ENCODE measurements around the gene DUSP18.

DNA sequence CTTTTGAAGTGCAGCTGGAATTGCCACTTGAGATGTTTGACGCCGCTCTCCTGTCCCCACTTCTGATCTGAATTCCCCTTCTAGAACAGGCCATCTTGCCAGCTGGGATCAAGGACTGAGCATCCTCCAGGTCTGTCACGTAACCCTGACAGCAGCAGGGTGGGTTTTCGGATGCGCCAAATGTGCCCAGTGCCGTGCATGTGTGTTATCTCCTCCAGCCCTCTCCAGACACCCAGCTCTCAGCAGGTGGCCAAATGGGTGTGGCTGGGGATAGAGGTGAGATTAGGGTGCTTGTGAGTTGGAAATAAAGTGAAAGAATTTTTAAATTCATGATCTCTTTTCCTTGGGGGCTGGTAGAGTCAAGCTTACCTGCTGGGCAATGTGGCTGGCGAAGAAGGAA is 30.3 kb upstream of the DUSP18 start:
- TF ChIP-seq, protein P1, sequence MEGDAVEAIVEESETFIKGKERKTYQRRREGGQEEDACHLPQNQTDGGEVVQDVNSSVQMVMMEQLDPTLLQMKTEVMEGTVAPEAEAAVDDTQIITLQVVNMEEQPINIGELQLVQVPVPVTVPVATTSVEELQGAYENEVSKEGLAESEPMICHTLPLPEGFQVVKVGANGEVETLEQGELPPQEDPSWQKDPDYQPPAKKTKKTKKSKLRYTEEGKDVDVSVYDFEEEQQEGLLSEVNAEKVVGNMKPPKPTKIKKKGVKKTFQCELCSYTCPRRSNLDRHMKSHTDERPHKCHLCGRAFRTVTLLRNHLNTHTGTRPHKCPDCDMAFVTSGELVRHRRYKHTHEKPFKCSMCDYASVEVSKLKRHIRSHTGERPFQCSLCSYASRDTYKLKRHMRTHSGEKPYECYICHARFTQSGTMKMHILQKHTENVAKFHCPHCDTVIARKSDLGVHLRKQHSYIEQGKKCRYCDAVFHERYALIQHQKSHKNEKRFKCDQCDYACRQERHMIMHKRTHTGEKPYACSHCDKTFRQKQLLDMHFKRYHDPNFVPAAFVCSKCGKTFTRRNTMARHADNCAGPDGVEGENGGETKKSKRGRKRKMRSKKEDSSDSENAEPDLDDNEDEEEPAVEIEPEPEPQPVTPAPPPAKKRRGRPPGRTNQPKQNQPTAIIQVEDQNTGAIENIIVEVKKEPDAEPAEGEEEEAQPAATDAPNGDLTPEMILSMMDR (IDR thresholded peaks at IDR 0.05; ENCODE audit: insufficient read depth, low read length) = no peak
- no peak for TF ChIP-seq POLR2AphosphoS5 (IDR thresholded peaks at IDR 0.05; ENCODE audit: low read depth)
